NCI-H526 (cell line): ENCODE results near the gene IDH3G.

Experiments
- DNase-seq, 2 experiments: peaks; one replicate each; lab custom pipeline; 2025; lab: John Stamatoyannopoulos, UW

IDH3G gene

GRCh38 chrX:153816831-153817690 lies 22.9 kb upstream of the IDH3G start:
- DNase-seq = no peak

- DNase-seq = no peak
Measured at GRCh38 chrX:153814591-153815315, 20.6 kb upstream of the IDH3G start.

DNA sequence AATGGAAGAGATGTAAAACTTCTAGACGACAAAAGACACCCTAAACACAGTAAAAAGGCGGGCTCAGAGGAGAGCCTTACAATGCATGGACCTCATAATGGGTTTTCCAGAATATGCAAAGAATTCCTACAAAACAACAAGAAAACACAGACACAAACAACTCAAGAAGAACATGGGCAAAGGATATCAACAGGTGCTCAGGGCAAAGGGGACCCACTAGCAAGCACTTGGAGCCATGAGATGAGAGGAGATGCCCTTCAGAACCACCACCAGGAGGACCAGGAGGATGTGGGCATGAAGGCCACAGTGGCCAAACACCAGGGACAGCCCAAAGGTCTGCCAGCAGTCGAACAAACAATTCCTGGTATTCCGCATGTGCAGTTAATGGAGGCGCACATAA lies 19.0 kb upstream of the IDH3G start:
- no peak for DNase-seq

GRCh38 chrX:153812220-153812619 lies 18.0 kb upstream of the IDH3G start:
- DNase-seq = no peak

DNA sequence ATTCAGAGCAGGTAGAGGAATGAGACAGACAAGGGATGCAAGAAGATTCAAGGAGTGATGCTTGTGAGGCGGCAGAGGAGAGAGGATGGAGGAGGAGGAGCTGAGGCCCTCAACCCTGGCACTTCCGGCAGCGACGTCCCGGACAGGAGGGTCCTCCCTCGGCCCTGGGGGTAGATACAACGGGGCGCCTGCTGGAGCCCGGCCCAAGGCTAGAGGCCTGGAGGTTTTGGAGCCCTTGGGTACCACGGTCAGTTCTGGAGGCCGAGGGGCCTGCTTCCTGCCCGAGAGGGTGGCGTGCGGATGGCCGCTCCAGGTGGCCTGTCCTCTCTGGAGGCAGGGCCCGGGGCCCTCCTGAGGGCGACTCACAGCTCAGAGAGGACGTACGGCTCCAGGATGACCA lies 13.8 kb upstream of the IDH3G start:
- no peak for DNase-seq

DNA sequence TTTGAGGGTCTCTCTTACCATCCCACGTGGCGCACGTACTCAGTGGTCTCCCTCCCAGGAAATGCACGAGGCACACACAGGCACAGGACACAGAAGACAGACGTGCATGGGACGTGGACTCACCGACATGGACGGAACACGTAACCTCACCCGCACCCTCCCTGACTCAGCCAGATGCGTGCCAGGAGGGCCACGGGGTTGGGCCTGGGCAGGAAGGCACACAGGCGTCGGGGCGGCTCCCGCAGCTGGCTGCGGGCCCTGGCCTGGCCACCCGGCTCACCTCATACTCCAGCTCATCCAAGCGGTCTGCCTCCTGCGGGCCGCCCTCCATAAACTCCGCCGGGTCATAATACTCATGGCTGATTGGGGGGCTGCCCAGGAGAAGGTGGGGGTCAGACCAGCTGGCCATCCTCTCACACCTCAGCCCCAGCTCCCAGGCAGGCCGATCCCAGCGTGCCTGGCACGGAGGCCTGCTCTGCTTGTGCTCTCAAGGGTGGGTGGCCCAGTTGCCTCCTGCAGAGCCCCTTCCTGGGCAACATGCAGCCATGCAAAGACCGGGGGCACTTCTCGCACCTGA lies 12.9 kb upstream of the IDH3G start:
- DNase-seq = no peak

DNA sequence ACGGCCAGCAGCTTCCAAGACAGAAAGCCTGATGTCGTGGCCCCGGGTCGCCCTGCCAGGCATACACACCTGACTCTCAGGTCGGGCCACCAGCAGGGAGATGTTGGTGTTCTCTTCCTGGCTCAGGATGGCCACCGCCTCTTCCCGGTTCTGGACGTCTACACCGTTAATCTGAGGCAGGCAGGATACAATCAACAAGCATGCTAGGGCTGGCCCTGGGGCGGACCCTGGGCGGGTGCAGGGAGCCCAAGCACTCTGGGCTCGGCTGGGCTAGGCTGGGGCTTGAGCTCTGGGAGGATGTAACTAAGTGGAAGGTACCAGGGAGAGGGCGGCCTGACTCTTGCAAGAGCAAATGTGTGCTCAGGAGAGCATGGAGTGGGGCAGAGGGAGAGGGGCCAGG lies 11.3 kb upstream of the IDH3G start:
- DNase-seq = no peak

DNA sequence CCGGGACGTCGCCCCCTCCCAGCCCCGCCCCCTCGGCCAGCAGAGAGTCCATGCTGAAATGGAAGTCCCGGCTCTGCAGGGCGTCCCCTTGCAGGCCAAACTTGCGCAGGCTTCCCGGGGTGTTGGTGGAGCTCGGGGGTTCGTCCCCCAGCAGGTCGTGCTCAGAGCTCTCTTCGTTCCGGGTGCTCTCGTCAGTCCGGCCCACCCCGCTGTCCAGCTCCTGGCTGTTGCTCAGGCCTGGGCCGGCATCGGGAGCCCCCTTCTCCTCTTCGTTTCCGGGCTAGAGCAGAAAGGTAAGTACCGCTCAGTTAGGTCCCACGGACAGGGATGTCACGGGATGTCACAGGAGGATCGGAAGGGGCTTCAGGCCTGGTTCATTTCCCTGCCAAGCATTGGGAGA lies 10.4 kb upstream of the IDH3G start:
- DNase-seq = no peak

GRCh38 chrX:153804100-153804595 lies 10.0 kb upstream of the IDH3G start:
- no peak for DNase-seq

- DNase-seq = no peak
Measured at GRCh38 chrX:153803211-153804099, 9.3 kb upstream of the IDH3G start.

- no peak for DNase-seq
Measured at GRCh38 chrX:153802513-153803045, 8.4 kb upstream of the IDH3G start.

- no peak for DNase-seq
Measured at GRCh38 chrX:153801669-153802068, 7.5 kb upstream of the IDH3G start.

GRCh38 chrX:153800746-153801145 lies 6.6 kb upstream of the IDH3G start:
- no peak for DNase-seq

DNA sequence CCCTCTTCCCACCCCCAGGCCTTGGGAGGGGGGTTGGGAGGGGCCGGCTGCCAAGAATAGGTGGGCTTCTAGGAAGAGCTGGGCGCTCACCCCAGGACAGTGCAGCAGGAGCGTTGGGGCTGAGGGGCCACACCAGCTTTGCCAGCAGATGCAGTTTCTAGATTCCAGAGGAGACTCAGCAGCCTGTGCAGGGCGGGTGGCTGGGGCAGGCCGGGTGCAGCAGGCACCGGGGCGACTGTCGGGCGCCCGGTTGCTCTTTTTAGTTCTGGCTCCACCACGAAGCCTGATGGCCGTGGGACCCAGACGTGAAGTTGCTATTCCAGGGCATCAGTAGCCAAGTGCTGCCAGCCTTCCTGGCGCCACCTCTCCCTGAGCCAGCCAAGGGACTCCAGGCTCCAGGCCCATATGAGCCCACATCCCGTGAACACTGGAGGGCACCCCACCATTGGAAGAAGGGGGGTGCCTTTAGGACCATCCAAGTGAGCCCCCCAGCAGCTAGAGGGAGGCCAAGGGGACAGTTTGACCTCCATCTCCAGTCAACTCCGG lies 6.1 kb upstream of the IDH3G start:
- no peak for DNase-seq

- no peak for DNase-seq
Measured at GRCh38 chrX:153799326-153799725, 5.2 kb upstream of the IDH3G start.

- DNase-seq = no peak
Measured at GRCh38 chrX:153797415-153798015, 3.3 kb upstream of the IDH3G start.

- DNase-seq = no peak
Measured at GRCh38 chrX:153794897-153795816, 982 bp upstream of the IDH3G start.

- DNase-seq = no peak
Measured at GRCh38 chrX:153793291-153793690, 884 bp downstream of the IDH3G start.

DNA sequence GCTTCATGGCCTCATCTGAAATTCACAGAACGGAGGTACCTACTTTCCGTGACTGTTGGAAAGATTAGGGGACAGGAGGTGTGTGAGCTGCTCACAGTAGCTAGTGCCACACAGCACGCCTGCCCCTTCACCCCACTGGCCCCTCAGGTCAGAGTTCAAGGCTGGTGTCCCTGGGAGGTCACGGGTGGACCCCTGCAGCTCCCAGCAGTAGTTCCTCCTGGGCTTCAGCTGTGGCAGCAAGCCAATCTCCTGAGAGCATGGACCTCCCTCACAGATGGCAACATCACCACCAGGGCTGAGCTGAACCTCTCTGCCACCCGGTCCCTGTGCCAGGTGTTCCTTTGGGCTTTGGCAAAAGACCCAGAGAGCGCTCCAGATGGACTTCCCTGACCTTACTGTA lies 1.8 kb downstream of the IDH3G start:
- DNase-seq = no peak
